SIG-M5 treated with dmso at 0.1 percent for 504 hours (cell line): ENCODE results near the gene CDHR5.
A peak's percentile ranks its signal among the peaks of the same experiment; 100 is the strongest.

Experiments used
- DNase-seq: peaks from one replicate; lab custom pipeline; 2025; ENCODE audit not compliant: unreplicated experiment; lab: John Stamatoyannopoulos, UW

CDHR5 gene

GRCh38 chr11:623999-624704 is 603 bp downstream of the CDHR5 start:
- DNase-seq = no peak

DNA sequence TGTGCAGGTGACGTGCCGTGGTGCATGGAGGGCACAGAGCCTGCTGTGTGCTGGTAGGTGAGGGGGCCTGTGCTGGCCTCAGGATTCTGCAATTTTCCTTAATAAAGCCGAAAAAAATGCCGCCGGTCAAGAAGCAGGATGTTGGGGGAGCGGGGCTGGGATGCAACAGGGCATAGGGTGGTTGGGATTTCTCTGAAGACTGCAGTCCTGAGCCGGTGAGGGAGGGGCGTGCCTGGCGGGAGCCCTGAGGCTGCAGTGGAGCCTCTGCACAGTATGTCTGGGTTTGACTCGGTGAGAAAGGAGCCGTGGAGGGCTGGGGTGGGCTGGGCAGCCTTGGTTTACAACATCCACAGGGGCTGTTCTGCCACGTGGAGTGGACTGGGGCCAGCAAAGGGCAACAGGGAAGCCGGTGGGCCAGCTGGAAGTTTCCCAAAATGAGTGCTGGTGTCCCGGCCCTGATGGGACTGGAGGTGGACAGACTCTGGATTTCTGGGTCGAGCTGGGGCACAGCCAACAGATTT is 1.3 kb downstream of the CDHR5 start:
- DNase-seq = no peak

GRCh38 chr11:621838-622237 is 2.9 kb downstream of the CDHR5 start:
- no peak for DNase-seq

DNA sequence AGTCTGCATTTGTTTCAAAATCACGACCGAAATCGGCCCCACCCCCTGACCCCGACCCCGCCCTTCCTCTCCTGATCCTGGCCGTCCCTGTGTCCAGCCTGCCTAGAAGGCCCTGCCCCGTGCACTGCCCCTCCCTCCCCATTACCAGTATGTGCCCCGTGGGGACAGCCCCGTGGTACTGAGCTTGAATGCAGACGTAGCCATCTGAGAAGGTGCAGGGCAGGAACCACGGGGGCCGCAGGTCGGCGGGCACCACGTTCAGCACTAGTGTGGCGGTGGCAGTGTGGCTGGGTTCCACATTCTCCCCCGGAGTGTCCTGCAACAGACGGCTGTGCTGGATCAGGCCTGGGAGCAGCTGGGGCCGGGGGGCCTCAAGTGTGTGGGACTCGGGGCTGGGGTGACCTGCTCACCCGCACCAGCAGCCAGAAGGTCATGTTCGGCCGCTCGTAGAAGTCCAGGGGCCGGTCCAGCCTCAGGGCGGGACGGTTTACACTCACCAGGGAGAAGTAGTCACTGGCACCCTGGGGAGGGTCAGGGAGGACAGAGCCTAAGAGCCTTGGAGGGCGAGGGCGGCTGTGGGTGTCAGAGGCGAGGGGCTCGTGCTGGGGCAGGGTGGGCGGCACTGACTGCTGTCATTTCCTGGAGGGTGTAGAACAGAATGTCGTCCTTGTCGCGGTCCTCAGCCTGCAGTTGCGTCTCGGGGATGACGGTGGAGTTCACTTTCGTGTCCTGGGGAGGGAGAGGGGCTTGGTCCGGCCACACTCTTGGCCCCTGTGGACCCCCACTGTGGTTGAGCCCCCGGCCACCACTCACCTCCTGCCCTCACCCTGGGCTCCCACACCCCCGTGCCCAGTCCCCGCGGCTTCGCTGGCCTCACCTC is 3.6 kb downstream of the CDHR5 start:
- no peak for DNase-seq

GRCh38 chr11:620201-620600 is 4.6 kb downstream of the CDHR5 start:
- no peak for DNase-seq

DNA sequence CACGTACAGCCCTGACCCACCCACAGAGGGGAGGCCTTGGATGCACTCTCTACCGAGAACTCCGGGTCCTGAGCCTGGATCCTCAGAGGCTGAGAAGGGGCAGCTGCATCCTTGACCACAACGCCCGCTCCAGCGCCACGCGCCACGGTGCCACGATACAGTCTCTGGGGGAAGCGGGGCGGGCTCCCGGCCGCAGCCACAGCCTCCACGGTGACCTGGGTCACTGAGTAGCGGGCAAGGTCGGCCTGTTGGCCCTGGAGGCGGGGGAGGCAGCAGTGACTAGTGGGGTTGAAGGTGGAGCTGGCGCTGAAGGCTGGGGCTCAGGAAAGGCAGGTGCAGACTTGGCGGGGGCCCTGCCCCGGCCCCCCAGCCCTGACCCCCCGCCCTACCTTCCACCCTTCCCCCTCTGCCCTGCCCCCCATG is 5.1 kb downstream of the CDHR5 start:
- DNase-seq = no peak

- no peak for DNase-seq
These were observed 5.7 kb downstream of the CDHR5 start for GRCh38 chr11:618856-619627.

- no peak for DNase-seq
These were observed 6.7 kb downstream of the CDHR5 start for GRCh38 chr11:617912-618682.

DNA sequence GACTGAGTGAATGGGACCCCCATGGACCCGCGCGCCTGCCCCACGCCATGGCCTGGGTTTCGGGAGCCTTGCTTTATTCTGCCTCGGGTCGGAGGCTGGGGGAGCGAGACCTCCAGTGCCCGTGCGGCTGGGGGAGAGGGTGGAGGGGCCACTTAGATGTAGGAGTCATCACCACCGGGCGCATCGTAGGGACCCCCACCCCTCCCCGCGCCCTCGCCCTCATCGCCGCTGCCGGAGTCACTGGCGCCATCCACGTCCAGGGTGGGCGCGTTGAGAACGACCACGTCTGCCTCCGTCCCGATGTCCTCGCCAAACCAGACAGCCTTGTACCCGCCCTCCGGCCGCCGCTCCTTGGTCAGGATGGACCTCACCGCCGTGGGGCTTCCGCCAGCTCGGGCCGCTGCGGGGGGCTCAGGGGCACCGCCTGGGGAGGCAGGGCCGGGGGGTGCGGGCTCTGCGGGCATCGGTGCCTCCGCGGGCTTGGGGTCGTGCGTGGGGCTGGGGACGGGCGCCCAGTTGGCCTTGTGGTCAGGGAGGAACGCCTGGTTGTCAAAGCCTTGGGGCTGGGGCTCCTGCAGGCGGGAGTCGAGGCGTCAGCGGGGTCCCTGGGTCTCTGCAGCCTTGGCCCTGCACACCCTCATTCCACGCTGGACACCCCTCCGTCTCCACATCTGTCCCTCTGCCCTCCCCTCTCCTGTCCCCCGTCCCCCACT is 7.4 kb downstream of the CDHR5 start:
- no peak for DNase-seq

GRCh38 chr11:616320-617198 is 8.2 kb downstream of the CDHR5 start:
- DNase-seq = no peak

DNA sequence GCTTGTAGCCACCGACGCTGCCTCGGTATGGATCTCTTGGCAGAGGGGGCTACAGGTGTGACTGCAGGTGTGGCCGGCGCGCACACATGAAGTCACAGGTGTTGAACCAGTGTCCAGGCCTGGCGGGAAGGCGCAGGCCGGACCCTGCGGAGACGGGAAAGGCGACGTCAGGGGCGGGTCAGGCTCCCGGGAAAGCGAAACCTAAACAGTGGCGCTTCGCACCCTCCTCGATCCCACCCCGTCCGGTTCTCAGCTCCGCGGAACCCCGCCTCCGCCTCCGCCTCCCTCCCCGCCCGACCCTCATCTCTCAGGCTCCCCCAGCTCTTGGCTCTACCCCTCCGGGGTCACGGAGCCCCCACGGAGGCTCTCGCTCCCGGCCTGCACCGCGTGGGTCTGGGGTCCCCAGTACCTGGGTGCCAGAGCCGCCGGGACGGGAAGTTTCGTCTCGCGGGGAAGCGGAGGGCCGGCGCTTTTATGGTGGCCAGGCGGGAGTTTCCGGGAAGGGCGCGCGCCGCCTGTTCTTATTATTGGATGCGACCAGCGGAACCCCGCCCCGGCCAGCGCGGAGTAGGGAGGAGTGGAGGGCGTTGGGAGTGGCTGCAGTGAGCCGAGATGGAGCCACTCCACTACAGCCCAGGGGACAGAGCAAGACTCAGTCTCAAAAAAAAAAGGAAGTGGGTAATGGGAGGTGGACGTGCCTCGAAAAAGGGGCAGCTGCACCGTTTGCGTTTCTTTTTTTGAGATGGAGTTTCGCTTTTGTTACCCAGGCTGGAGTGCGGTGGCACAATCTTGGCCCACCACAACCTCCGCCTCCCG is 9.0 kb downstream of the CDHR5 start, which contains the start of gene IRF7:
TSS of gene IRF7 (minus strand) at position 447 of the 816 bp plus-strand sequence. CDS start 586 bp downstream, outside the sequence.
- DNase-seq = peak; percentile 92

GRCh38 chr11:614623-615503 is 9.9 kb downstream of the CDHR5 start:
- DNase-seq = no peak

- no peak for DNase-seq
These were observed 10.6 kb downstream of the CDHR5 start for GRCh38 chr11:614021-614622.

DNA sequence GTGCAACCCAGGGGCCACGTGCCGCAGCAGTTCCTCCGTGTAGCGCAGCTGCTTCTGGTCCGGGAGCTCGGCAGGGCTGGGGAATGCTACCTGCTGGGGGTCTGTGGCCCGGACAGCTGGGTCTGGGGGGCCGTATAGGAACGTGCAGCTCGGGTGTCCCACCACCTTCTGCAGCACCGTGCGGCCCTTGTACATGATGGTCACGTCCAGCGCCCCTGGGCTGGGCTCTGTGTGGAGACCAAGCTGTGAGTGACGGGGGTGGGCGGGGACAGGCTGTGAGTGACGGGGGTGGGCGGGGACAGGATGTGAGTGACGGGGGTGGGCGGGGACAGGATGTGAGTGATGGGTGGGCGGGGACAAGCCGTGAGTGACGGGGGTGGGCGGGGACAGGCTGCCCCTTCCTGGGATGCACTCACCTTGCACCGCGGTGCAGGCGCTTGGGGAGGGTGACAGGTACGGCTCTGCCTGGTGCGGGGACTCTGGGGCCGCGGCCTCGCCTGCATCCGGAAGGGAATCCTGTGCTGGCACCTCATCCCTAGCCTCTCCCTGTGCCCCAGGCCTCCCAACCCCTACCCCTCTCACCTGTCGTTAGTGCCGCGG is 11.3 kb downstream of the CDHR5 start:
- peak; percentile 21 for DNase-seq

GRCh38 chr11:612961-613300 is 11.8 kb downstream of the CDHR5 start:
- no peak for DNase-seq

DNA sequence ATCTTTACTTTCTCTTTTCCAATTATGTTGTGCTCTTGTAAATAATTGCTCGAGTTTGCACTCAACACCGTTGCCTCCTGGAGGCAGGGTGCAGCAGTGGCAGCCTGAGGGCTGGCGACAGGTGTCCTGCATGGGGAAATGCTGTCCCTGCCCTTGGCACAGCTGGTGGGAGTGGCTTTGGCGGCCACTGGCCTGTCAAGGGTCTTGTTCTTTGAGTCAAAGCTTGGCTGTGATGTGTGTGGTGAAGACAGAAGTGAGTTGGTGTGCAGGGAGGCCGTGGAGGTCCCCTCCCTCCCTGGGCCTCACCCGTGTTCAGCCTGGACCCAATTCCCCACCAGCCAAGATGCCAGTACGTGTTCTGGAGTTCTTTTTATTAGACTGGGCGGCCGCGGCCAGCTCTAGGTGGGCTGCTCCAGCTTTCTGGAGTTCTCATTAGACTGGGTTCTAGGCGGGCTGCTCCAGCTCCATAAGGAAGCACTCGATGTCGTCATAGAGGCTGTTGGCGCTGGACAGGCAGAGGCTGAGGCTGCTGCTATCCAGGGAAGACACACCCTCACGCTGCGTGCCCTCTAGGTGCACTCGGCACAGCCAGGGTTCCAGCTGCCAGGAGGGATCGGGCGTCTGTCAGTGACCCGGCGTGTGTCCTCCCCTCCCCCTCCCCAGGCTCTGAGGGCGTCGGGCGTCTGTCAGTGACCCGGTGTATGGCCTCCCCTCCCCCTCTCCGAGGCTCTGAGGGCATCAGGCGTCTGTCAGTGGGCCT is 12.4 kb downstream of the CDHR5 start:
- no peak for DNase-seq
